HL-60 (cell line): ENCODE data around the gene GRB10.

Experiments
- DNase-seq, 2 experiments: peaks; one replicate each; pipeline ENCODE4 v3.0.0-alpha.2; 2010 to 2020; ENCODE audit warnings: low read depth in 1 of 2, low spot score in 1 of 2
- H3K27ac ChIP-seq: fragments of 250-450 bp; sonication (Bioruptor Pico); replicated peaks from 2 replicates; pipeline ENCODE4 v1.5.1; 2020; ENCODE audit warnings: mild to moderate bottlenecking, moderate library complexity
- H3K27me3 ChIP-seq: fragments of 250-450 bp; sonication (Bioruptor Pico); 2 replicates; pipeline ENCODE4 v1.5.1; 2021; ENCODE audit warnings: mild to moderate bottlenecking, moderate library complexity; ENCODE audit not compliant: insufficient read depth, poor library complexity, severe bottlenecking
- H3K4me3 ChIP-seq: replicated peaks from 2 replicates; pipeline ENCODE4 v1.5.1; 2011; ENCODE audit warnings: mild to moderate bottlenecking, control low read depth, low read length; ENCODE audit not compliant: insufficient read depth
- CTCF ChIP-seq: IDR thresholded peaks from one replicate; pipeline ENCODE4 v1.5.1; 2011; ENCODE audit warnings: low read length, control low read depth, inconsistent platforms; ENCODE audit not compliant: insufficient read depth
- GABPA ChIP-seq: IDR thresholded peaks from 2 replicates; pipeline ENCODE4 v1.6.1; 2012; ENCODE audit warnings: low read depth
- POLR2AphosphoS5 ChIP-seq: IDR thresholded peaks from 2 replicates; pipeline ENCODE4 v1.6.1; 2012; ENCODE audit warnings: low read depth
- REST ChIP-seq: IDR thresholded peaks from 2 replicates; pipeline ENCODE4 v1.6.1; 2012; ENCODE audit warnings: low read depth; ENCODE audit not compliant: insufficient replicate concordance
- SPI1 ChIP-seq: IDR thresholded peaks from 2 replicates; pipeline ENCODE4 v1.6.1; 2012; ENCODE audit warnings: low read depth, mild to moderate bottlenecking, borderline replicate concordance

The GRB10 gene

GRCh38 chr7:50681432-50682045 lies 101.2 kb downstream of the GRB10 start:
- H3K27me3 ChIP-seq, result no peaks in the 10 kb centered on the region
- H3K27ac ChIP-seq, result no peak overlapping the region
- TF ChIP-seq SPI1 (no peak), REST (no peak), POLR2AphosphoS5 (no peak), CTCF (no peak), GABPA (no peak)
- DNase-seq, result peak in 1 of 2 experiments; percentile 57
- H3K4me3 ChIP-seq, result no peak overlapping the region

GRCh38 chr7:50679218-50680007 lies 103.3 kb downstream of the GRB10 start:
- TF ChIP-seq SPI1 (no peak), CTCF (no peak), GABPA (no peak), REST (no peak), POLR2AphosphoS5 (no peak)
- no peak for DNase-seq

GRCh38 chr7:50678586-50678985 lies 104.1 kb downstream of the GRB10 start:
- H3K4me3 ChIP-seq, result no peak overlapping the region

More at GRCh38 chr7:50679218-50680007, 103.3 kb downstream of the GRB10 start:
- Histone ChIP-seq H3K4me3 (no peak overlapping the region), H3K27me3 (no peaks in the 10 kb centered on the region), H3K27ac (no peak overlapping the region)

More at GRCh38 chr7:50678586-50678985, 104.1 kb downstream of the GRB10 start:
- DNase-seq, result no peak
- Histone ChIP-seq H3K27me3 (no peaks in the 10 kb centered on the region), H3K27ac (no peak overlapping the region)
- TF ChIP-seq POLR2AphosphoS5, result no peak
- TF ChIP-seq SPI1, result no peak
- no peak for TF ChIP-seq CTCF
- no peak for TF ChIP-seq GABPA
